Measurements from ENCODE around the gene KRTAP1-3.
"Not testable (repeated sequence)": the region's sequence is repeated elsewhere in the genome, so short reads cannot be mapped to it uniquely, and the experiment has no call there.

The KRTAP1-3 gene

DNA sequence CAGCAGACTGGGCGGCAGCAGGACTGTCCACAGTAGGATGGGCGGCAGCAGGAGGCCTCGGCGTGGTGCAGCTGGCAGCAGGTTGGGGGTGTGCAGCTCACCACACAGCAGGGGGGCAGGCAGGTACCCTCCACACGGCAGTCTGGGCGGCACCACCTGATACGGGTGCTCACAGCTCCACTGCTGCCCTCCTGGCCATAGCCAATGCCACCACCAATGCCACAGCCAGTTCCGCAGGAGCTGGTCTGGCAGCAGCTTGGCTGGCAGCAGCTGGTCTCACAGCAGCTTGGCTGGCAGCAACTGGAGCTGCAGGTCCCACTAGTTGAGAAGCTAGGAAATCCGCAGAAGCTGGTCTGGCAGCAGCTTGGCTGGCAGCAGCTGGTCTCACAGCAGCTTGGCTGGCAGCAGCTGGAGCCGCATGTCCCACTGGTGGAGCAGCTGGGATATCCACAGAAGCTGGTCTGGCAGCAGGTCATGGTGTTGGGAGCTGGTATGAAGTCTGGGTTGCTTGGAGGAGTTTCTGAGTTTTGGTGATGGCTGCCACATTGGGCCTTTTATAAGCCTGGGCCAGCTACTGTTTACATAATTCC lies at the start of gene KRTAP1-3:
TSS of gene KRTAP1-3 (minus strand) at position 529 of the 590 bp plus-strand sequence. CDS start at position 476, 53 bp downstream.
- H3K36me3 ChIP-seq (ENCODE audit: insufficient read depth); H4K20me1 ChIP-seq (ENCODE audit: insufficient read depth); H3K9ac ChIP-seq; H3K4me2 ChIP-seq; H2AFZ ChIP-seq (ENCODE audit: low read depth); H3K27ac ChIP-seq; H3K4me1 ChIP-seq (ENCODE audit: low read depth, poor library complexity, severe bottlenecking); H3K27me3 ChIP-seq (ENCODE audit: insufficient read depth, low read depth); H3K79me2 ChIP-seq (ENCODE audit: insufficient read depth, low read depth); H3K4me3 ChIP-seq (IDR thresholded peaks at IDR 0.05; ENCODE audit: insufficient read depth, low read depth, low read length): not testable (repeated sequence)

DNA sequence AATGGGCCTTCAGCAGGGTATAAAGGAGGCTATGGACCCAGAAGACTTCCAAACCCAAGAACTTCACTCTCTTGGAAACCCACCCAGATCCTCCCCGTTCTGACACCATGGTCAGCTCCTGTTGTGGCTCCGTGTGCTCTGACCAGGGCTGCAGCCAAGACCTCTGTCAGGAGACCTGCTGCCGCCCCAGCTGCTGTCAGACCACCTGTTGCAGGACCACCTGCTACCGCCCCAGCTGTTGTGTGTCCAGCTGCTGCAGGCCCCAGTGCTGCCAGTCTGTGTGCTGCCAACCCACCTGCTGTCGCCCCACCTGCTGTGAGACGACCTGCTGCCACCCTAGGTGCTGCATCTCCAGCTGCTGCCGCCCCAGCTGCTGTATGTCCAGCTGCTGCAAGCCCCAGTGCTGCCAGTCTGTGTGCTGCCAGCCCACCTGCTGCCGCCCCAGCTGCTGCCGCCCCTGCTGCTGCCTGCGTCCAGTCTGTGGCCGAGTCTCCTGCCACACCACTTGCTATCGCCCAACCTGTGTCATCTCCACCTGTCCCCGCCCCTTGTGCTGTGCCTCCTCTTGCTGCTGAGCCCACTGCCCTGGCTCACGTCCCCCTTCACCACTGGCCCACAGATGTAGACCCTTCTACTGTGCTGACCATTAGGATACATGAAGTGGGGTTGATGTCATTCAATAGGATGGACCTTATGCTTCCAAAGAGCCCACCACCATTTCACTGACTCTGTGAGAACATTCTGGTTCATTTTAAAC lies 49.6 kb upstream of the KRTAP1-3 start, which contains the start of gene KRTAP4-7:
TSS of gene KRTAP4-7 (plus strand) at position 51 of the 757 bp plus-strand sequence. CDS start at position 108, 57 bp downstream.
- not testable (repeated sequence) for H3K36me3 ChIP-seq (ENCODE audit: insufficient read depth); H3K79me2 ChIP-seq (ENCODE audit: insufficient read depth, low read depth); H3K27me3 ChIP-seq (ENCODE audit: insufficient read depth, low read depth); H3K27ac ChIP-seq; H3K9ac ChIP-seq; H2AFZ ChIP-seq (ENCODE audit: low read depth); H4K20me1 ChIP-seq (ENCODE audit: insufficient read depth); H3K4me3 ChIP-seq (IDR thresholded peaks at IDR 0.05; ENCODE audit: insufficient read depth, low read depth, low read length); H3K4me2 ChIP-seq; H3K4me1 ChIP-seq (ENCODE audit: low read depth, poor library complexity, severe bottlenecking)

DNA sequence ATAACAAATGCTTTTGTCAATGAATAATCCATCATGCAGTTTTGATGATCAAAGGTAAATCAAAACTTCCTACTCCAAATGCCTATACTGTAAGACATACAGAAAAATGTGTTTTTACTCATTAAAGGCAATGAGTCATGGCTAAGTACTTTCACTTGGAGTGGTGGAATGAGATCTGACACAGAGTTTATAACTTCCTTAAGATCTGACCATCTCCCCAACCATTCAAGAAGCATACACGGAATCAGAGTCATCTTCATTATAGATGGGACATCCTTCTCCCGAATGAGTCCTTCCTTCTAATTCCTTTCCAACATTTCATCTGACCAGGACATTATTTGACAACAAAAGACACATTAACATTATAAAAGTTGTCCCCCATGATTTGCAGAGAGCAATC lies 48.8 kb upstream of the KRTAP1-3 start:
- not testable (repeated sequence) for H3K4me2 ChIP-seq; H3K27me3 ChIP-seq (ENCODE audit: insufficient read depth, low read depth); H3K9ac ChIP-seq; H3K4me1 ChIP-seq (ENCODE audit: low read depth, poor library complexity, severe bottlenecking); H3K79me2 ChIP-seq (ENCODE audit: insufficient read depth, low read depth); H2AFZ ChIP-seq (ENCODE audit: low read depth); H3K27ac ChIP-seq; H3K4me3 ChIP-seq (IDR thresholded peaks at IDR 0.05; ENCODE audit: insufficient read depth, low read depth, low read length); H4K20me1 ChIP-seq (ENCODE audit: insufficient read depth); H3K36me3 ChIP-seq (ENCODE audit: insufficient read depth)

DNA sequence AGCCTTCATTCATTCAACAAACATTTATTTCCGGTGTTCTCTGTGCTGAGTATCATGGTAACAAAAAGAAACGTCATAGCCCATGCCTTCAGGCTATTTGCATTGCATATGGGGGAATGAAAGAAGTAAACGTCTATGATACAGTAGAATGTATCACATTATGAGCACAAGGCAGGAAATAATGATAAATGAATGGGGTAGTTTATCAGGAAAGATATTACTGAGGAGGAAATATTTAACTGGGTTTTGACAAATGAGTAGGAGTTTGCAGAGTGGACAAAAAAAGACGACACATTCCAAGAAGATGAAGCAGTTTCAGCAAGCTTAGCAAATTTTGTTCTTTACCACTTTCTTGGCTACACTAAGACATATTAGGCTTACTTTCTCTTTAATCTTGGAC lies 48.0 kb upstream of the KRTAP1-3 start:
- H3K27me3 ChIP-seq (ENCODE audit: insufficient read depth, low read depth), result no peaks in the 10 kb centered on the region
- TF ChIP-seq, protein P1, sequence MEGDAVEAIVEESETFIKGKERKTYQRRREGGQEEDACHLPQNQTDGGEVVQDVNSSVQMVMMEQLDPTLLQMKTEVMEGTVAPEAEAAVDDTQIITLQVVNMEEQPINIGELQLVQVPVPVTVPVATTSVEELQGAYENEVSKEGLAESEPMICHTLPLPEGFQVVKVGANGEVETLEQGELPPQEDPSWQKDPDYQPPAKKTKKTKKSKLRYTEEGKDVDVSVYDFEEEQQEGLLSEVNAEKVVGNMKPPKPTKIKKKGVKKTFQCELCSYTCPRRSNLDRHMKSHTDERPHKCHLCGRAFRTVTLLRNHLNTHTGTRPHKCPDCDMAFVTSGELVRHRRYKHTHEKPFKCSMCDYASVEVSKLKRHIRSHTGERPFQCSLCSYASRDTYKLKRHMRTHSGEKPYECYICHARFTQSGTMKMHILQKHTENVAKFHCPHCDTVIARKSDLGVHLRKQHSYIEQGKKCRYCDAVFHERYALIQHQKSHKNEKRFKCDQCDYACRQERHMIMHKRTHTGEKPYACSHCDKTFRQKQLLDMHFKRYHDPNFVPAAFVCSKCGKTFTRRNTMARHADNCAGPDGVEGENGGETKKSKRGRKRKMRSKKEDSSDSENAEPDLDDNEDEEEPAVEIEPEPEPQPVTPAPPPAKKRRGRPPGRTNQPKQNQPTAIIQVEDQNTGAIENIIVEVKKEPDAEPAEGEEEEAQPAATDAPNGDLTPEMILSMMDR (conservative IDR thresholded peaks at IDR 0.05; ENCODE audit: low read depth, low read length), result no peak
- H3K79me2 ChIP-seq (ENCODE audit: insufficient read depth, low read depth), result no peaks in the 10 kb centered on the region
- H3K4me3 ChIP-seq (IDR thresholded peaks at IDR 0.05; ENCODE audit: insufficient read depth, low read depth, low read length), result no peak overlapping the region
- no peak overlapping the region for H3K9ac ChIP-seq
- H2AFZ ChIP-seq (ENCODE audit: low read depth), result no peak overlapping the region
- no peaks in the 10 kb centered on the region for H3K36me3 ChIP-seq (ENCODE audit: insufficient read depth)
- H3K27ac ChIP-seq, result no peak overlapping the region
- no peaks in the 10 kb centered on the region for H4K20me1 ChIP-seq (ENCODE audit: insufficient read depth)
- H3K4me1 ChIP-seq (ENCODE audit: low read depth, poor library complexity, severe bottlenecking), result no peaks in the 10 kb centered on the region
- H3K4me2 ChIP-seq, result no peak overlapping the region

DNA sequence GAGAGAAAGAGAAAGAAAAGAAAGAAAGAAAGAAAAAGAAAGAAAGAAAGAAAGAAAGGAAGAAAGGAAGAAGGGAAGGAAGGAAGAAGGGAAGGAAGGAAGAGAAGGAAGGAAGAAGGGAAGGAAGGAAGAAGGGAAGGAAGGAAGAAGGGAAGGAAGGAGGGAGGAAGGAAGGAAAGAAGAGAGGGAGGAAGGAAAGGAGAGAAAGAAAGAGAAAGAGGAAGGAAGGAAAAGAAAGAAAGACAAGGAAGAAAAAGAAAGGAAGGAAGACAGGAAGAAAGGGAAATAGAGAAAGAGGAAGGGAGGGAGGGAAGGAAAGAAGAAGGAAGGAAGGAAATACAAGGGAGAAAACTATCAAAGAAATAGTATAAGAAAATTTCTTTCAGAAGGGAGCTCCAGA lies 42.1 kb upstream of the KRTAP1-3 start:
- TF ChIP-seq, protein P1 (conservative IDR thresholded peaks at IDR 0.05; ENCODE audit: low read depth, low read length), result no peak
- no peaks in the 10 kb centered on the region for H3K36me3 ChIP-seq (ENCODE audit: insufficient read depth)
- H3K4me3 ChIP-seq (IDR thresholded peaks at IDR 0.05; ENCODE audit: insufficient read depth, low read depth, low read length), result no peak overlapping the region
- no peaks in the 10 kb centered on the region for H3K4me1 ChIP-seq (ENCODE audit: low read depth, poor library complexity, severe bottlenecking)
- no peaks in the 10 kb centered on the region for H3K79me2 ChIP-seq (ENCODE audit: insufficient read depth, low read depth)
- H2AFZ ChIP-seq (ENCODE audit: low read depth), result no peak overlapping the region
- H4K20me1 ChIP-seq (ENCODE audit: insufficient read depth), result no peaks in the 10 kb centered on the region
- no peaks in the 10 kb centered on the region for H3K27me3 ChIP-seq (ENCODE audit: insufficient read depth, low read depth)
- H3K27ac ChIP-seq, result no peak overlapping the region
- no peak overlapping the region for H3K9ac ChIP-seq
- no peak overlapping the region for H3K4me2 ChIP-seq

DNA sequence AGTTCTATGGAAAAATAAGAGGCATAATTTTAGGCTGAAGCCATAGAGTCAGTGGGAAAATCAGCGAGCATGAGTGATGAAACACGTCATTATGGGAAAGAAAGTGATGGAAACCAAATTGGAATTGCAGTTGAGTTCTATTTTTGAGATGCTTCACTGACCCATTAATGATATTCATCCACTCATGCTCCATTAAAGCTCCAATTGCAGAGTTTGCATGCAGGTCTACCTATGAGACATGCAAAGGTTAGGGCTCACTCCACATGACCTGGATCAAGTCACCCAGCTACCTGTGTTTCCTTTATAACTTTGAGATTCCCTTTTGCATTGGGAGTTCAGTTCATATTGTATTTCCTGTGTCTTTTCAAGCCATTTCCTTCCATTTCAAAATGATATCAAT lies 39.0 kb upstream of the KRTAP1-3 start:
- Histone ChIP-seq H3K4me2 (no peak overlapping the region), H3K36me3 (ENCODE audit: insufficient read depth) (no peaks in the 10 kb centered on the region), H3K4me3 (IDR thresholded peaks at IDR 0.05; ENCODE audit: insufficient read depth, low read depth, low read length) (no peak overlapping the region), H3K79me2 (ENCODE audit: insufficient read depth, low read depth) (no peaks in the 10 kb centered on the region), H3K27me3 (ENCODE audit: insufficient read depth, low read depth) (no peaks in the 10 kb centered on the region), H3K27ac (no peak overlapping the region), H2AFZ (ENCODE audit: low read depth) (no peak overlapping the region), H4K20me1 (ENCODE audit: insufficient read depth) (no peaks in the 10 kb centered on the region), H3K9ac (no peak overlapping the region), H3K4me1 (ENCODE audit: low read depth, poor library complexity, severe bottlenecking) (no peaks in the 10 kb centered on the region)
- TF ChIP-seq, protein P1 (conservative IDR thresholded peaks at IDR 0.05; ENCODE audit: low read depth, low read length), result no peak

Data from KMS-11 (cell line).